Activated T-cell treated with anti-CD3 and anti-CD28 coated beads, Interleukin-2, amount 50 U/mL, for 48 hours (primary cell): ENCODE measurements around the gene FAM81A.
"Not testable (repeated sequence)": the region's sequence is repeated elsewhere in the genome, so short reads cannot be mapped to it uniquely, and the experiment has no call there.

Experiments used
- DNase-seq, 2 experiments: peaks; one replicate each; pipeline ENCODE4 v3.0.0-alpha.2; 2020

FAM81A gene

GRCh38 chr15:59428898-59429297 lies 9.1 kb upstream of the FAM81A start:
- not testable (repeated sequence) for DNase-seq

DNA sequence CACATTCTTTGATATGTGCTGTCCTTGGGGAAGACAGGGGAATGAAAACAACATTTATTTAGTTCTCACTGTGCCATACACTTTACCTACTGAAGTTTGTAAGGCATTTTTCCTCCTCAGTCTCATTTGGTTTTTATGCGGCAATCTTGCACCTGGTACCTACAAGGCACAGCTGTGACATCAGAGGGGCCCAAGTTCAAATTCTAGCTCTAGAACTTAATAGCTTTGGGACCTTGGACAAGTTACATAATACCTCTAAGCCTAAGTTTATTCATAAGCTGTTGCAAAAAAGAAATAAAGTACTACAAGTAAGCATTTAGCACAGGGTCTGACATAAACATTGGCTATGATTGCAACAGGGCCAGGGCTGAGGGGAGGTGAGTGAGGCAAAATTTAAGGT lies 5.6 kb upstream of the FAM81A start:
- DNase-seq, result no peak

DNA sequence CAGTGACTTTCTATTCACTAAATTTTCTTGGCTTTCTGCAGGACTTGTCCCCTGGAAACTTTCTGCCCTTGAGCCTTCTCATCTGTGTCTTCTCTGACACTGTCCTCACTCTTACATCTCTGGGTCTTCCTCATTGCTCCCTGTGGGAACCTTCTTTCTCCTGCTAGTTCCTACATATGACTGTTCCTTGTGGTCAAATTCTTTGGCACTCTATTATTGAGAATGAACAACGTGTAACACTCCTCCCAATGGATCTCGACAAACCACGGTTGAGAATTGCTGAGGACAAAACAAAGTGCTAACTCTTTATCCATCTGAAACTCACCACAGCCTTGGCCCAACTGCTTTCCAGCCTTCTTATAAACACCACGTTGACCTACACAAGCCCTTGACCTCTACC lies 3.5 kb upstream of the FAM81A start:
- no peak for DNase-seq

- DNase-seq, result no peak
Observed at GRCh38 chr15:59436774-59437141, 1.2 kb upstream of the FAM81A start.

DNA sequence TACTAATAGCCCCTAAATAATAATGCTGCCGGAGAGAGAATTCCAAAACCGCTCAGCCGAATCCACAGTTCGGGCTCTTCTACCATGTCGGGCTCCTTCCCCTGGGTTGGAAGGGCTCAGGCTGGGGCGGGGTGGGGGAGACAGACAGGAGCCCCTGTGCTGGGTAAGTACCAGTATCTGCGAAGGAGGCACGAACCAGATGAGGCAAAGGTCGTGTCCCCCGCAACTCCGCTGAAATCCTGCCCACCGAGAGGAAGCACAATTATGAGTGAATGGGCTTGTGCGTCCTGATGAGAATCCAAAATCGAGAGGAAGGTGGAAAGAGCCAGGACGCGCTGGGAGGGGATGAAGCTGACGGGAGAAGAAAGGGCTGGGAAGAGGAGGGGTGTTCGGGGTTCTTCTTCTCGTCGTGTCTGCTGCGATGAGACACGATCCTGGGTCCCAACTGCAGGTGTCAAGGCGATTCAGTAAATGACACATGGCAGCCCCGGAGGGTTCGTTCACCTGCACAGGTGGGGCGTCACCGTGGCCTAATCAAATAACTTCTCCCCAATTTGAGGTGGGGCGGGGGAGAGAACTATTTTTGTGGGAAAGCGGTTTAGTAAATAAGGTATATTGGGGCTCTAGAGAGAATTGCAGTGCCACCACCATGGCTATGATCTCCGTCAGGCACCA lies 707 bp upstream of the FAM81A start:
- DNase-seq, result no peak

DNA sequence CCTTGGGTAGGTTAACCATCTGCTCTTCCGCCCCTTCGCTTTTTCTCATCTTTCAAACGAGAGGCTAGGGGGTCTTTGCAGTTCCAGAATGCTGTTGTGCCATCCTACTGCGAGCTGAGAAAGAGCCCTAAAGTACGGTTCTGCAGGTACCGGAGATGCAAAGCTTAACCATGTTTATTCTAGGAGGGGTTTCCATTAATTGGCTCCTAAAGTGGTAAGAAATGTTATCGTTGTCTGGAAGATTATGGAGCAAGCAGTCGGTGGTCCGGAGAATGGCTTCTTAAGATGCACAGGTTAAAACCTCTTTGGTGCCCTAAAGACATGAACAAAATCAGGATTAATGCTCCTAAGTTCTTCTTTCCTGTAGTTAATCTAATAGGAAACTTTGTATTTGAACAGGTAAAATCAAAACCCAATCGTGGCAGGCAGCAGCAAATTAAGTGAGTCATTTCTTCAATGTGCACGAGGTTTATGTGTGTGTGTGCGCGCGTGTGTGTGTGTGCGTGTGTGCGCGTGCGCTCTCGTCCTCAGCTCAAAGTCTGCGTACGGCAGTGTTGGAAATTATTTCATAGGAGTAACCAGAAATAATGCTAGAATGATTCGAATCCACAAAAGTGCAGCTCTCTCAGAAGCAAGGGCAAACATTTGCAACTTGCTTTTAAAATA lies 772 bp downstream of the FAM81A start:
- no peak for DNase-seq

DNA sequence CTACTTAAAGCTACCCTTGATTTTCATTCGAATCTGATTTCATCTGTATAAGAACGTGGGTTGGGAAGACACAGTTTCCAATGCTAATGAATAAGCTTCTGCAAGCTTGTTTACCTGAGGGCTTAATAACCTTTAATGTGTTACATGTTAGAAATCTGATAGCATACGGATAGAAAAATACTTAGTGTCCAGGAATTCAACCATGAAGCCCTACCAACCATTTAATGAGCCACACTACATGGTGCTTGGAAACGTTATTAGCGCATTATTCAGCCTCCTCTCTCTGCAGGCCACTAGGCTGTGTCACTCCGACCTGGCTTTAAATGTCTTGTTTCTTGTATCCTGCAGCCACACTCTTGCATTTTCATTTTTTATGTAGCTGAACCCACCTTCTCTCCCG lies 1.6 kb downstream of the FAM81A start:
- DNase-seq, result no peak

DNA sequence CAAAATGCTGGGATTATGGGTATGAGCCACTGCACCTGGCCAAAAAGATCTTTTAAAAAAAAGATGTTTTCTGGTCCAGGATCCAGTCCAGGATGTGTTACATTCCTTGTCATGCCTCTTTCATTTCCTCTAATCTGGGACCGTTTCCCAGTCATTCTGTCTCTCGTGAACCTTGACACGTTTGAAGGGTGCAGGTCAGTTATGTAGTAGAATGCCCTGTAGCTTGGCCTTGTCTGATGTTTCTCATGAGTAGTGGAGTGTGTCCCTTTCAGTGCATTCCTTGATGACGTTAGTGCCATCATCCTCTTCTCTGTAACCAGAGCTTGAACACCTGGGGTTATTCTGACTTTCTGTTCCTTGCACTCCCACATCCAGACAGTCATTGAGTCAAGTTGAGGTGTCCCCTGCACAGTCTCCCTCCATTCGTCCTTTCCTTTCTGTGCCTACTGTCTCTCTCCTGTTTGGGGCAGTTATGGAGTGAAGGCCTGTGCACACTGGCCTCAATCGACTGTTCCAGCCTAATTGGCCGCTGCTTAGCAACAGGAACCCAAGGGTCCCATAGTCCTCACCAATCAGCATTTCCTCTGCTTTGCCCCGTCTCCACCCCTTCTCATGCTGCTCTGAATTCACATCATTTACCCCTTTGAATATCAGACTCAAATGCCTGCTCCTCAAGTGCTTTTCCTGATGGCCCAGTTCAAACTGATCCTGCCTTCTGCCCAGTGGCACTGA lies 5.5 kb downstream of the FAM81A start:
- no peak for DNase-seq

DNA sequence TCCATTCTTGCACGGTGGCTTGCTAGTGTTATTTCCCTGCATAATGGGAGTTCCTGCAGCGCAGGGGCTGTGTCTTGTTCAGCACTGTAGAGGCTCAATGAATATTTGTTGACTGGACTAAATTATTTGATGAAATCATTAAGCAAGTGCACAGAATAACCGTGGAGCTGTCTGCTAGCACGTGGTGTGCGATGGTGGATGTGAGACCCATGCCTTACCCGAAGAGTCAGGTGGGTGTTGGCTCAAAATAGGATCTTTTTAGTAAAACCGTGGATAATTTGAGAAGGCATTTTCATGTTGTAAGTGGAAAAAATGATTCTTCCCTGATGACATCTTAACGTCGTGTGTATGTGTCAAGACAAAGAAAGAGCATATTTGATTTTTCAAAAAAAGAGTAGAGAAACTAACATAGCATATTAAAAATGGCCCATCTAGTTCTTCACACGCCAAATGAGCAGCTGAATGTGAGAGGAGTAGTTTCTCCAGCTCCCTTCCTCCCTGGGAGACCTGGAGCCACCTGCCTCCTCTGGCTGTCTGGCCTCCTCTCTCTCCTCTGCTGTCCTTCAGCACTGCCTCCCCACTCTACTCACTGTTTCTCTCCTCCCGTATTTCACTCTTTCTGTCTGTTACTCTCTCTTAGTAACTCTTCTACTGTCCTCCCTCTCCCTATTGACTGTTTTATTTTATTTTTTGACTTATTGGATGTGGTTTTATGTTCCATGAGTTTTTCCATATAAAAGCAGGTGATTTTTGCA lies 6.3 kb downstream of the FAM81A start:
- no peak for DNase-seq

GRCh38 chr15:59444980-59445545 lies 7.1 kb downstream of the FAM81A start:
- no peak for DNase-seq

DNA sequence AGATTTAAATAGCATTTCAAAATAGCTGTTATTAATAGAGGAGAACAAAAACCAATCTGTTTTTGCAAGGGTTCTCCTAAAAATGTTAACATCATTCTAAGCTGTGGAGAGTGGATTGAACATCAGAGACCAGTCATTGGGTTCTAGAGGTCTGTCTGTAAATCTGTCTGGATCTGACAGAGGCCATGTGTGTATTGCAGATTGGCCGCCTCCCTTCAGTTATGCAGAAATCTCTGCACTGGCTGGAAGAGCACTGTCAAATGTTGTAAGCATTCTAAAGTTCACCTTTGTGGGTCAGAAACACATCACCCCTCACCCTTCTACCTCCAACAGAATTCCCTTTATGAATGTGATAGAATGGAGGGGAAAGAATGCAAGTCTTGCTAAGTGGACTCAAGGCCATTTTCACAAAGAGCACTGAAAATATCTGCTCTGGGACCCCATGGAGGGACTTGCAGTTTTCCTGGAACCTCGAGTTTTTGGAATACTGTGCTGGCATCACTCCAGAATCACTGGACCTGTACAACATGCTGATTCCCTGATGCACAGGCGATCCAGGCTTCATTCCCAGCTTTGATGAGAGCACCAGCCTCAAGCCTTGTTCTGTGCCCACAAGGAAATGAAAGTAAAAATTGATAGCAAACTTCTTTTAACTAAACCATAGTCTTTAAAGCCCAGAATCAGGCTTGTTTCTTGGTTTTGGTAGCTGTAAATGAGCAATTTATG lies 8.4 kb downstream of the FAM81A start:
- DNase-seq, result no peak

DNA sequence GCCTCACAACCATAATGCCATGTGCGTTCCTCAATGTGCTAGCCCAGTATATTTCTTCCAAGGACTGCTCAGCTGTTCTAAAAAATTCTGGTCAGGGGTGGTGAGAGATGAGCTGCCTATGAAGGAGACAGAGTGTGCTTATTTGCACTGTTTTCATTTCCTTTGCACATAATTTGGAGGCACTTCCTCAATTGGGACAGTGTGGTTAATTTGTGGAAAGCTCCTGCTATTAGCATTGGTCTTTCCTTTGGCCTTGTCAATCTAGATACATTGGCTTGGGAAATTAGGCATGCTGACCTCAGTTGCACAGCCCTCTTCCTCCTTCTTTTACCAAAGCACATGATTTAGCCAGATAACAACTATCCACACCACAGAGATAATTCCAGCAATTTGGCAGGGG lies 9.4 kb downstream of the FAM81A start:
- DNase-seq, result no peak

GRCh38 chr15:59448871-59449270 lies 10.9 kb downstream of the FAM81A start:
- DNase-seq, result no peak

DNA sequence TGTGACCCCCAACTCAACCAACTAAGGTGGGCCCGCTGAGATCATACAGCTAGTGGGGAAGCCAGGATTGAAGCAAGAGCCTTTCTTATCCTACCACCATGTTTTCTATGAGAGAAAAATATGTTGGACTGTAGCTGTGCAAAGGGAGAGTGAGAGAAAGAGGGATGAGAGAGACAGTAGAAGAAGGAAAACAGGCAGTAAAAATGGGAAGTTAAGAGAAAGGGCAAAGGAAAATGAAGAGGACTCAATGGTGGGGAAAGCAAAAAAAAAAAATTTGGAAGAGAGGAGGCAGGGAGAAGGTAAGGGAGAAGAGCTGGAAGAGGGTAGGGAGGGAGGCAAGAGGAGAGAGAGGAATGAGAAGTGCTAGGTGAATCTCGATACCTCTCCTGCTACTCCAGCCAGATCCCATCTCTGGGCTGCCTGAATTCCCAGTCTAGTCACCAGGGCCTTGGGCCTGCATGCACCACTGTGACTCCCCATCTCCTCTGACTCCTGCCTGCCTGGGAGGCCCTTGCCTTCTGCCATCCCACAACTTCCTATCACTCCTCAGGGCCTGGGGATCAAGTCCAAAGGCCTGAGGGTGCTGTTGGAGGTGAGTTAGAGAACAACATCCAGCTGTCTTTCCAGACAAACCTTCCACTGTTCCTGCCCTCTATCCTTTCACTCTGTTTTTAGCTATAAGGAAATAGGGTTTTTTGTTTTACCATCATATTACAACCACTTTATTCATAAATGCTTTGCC lies 15.7 kb downstream of the FAM81A start:
- DNase-seq, result no peak

GRCh38 chr15:59456114-59456513 lies 18.1 kb downstream of the FAM81A start:
- no peak for DNase-seq

DNA sequence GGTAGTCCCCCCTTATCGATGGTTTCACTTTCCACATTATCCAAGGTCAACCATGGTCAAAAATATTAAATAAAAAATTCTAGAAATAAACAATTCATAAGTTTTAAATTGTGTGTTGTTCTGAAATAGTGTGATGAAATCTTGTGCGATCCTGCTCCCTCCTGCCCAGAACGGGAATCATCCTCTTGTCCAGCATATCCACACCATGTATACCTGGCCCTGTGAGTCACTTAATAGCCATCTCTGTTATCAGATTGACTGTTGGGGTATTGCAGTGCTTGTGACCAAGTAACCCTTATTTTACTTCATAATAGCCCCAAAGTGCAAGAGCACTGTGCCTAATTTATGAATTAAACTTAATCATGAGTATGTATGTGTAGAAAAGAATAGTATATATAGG lies 19.1 kb downstream of the FAM81A start:
- DNase-seq, result no peak

GRCh38 chr15:59461521-59461920 lies 23.5 kb downstream of the FAM81A start:
- no peak for DNase-seq

- DNase-seq, result no peak
Observed at GRCh38 chr15:59473226-59473625, 35.2 kb downstream of the FAM81A start.

DNA sequence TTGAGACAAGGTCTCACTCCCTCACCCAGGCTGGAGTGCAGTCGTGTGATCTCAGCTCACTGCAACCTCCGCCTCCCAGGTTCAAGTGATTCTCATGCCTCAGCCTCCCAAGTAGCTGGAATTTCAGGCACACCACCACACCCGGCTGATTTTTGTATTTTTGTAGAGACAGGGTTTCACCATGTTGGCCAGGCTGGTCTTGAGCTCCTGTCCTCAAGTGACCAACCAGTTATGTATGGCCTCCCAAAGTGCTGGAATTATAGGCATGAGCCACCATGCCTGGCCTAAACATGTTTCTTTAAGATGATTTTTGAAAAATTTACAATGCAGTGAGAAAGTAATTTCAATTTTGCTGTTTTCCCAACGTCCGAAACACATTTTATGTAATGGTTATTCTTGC lies 37.2 kb downstream of the FAM81A start:
- not testable (repeated sequence) for DNase-seq

DNA sequence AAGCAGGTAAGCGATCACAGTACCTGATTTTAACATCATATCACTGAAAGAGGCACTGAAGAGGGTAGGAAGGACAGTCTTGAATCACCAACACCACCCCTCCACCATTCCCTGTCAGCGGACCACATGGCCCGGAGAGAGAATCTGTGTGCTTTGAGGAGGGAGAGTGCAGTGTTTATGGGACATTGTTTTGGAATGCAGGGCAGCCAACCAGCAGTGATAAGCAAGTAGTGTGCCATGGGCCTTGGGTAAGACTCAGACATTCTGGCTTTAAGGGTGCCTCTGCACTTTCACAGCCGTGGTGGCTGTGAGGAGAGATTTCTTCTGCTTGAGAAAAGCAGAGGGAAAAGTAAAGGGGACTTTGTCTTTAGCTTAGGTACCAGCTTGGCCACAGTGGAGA lies 46.4 kb downstream of the FAM81A start:
- no peak for DNase-seq

- no peak for DNase-seq
Observed at GRCh38 chr15:59485036-59485435, 47.0 kb downstream of the FAM81A start.

DNA sequence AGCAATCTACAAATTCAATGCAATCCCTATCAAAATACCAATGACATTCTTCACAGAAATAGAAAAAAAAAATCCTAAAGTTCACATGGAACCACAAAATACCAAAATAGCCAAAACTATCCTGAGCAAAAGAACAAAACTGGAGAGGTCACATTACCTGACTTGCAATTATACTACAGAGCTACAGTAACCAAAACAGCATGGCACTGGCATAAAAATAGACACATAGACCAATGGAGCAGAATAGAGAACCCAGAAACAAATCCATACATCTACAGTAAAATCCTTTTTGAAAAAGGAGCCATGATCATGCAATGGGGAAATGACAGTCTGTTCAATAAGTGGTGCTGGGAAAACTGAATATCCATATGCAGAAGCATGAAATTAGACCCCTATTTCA lies 51.5 kb downstream of the FAM81A start:
- DNase-seq, result not testable (repeated sequence)
